Esophagus squamous epithelium (tissue), 4 donors: Measurements from ENCODE around the gene KRTAP10-2.
A peak's percentile ranks its signal among the peaks of the same experiment; 100 is the strongest.

Experiments used
- POLR2A ChIP-seq, 4 donors: fragments of 450-650 bp; IDR thresholded peaks; one replicate each; pipeline ENCODE4 v1.6.1; 2017; ENCODE audit warnings: antibody characterized with exemption in 4 of 4, mild to moderate bottlenecking in 4 of 4, moderate library complexity in 3 of 4
- TF ChIP-seq, protein P1 (sequence below), 6 experiments: fragments of 450-650 bp in 4 of 6; fragments of 200-600 bp in 2 of 6; sonication (generic) in 2 of 6; IDR thresholded peaks; one replicate each; pipeline ENCODE4 v1.5.1; 2016 to 2019; ENCODE audit warnings: antibody characterized with exemption in 6 of 6, mild to moderate bottlenecking in 4 of 6, moderate library complexity in 4 of 6

DNA sequence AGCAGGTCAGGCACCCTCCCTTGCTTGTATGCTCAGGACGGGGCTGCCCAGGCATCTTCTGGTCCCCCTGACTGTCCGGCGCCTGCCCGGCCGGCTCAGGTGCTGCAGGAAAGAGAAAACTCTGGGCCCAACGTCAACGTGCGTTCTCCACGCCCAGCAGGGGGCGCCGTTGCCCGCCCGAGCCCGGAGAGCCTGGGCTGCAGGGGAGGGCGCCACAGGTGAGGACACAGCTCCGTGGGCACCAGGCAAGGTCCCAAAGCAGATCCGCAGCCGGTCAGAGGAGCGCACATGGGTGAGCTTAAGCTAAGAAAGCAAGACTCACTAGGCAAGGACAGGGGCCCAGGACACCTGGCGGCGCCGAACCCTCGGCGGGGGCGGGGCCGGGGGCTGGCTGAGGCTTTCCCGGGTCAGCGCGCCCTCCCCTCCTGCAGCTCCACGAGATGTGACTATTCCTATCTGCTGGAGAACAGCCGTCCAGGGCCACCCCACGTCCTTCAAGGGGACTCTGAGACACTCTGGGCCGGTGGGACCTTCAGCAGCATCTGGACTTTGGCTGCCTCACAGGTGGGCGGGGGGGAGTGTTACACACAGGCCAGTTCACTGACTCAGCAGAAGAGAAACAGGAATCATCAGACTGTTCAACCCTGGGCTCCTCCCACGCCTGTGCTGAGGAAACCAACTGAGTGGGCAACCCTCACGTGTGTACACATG lies 40.6 kb downstream of the KRTAP10-2 start:
- TF ChIP-seq, protein P1, sequence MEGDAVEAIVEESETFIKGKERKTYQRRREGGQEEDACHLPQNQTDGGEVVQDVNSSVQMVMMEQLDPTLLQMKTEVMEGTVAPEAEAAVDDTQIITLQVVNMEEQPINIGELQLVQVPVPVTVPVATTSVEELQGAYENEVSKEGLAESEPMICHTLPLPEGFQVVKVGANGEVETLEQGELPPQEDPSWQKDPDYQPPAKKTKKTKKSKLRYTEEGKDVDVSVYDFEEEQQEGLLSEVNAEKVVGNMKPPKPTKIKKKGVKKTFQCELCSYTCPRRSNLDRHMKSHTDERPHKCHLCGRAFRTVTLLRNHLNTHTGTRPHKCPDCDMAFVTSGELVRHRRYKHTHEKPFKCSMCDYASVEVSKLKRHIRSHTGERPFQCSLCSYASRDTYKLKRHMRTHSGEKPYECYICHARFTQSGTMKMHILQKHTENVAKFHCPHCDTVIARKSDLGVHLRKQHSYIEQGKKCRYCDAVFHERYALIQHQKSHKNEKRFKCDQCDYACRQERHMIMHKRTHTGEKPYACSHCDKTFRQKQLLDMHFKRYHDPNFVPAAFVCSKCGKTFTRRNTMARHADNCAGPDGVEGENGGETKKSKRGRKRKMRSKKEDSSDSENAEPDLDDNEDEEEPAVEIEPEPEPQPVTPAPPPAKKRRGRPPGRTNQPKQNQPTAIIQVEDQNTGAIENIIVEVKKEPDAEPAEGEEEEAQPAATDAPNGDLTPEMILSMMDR (IDR thresholded peaks at IDR 0.05) = peak; percentile 68 to 91 (median 84)
- no peak for TF ChIP-seq POLR2A (IDR thresholded peaks at IDR 0.05)
